Activated gamma-delta T cell treated with anti-CD3 and anti-CD28 coated beads, Interleukin-2, amount 50 U/mL, for 16 hours (primary cell): Measurements from ENCODE around the gene NPW.

Source experiments
- DNase-seq: peaks from one replicate; pipeline ENCODE4 v3.0.0-alpha.2; 2020; ENCODE audit warnings: low read depth

NPW gene

DNA sequence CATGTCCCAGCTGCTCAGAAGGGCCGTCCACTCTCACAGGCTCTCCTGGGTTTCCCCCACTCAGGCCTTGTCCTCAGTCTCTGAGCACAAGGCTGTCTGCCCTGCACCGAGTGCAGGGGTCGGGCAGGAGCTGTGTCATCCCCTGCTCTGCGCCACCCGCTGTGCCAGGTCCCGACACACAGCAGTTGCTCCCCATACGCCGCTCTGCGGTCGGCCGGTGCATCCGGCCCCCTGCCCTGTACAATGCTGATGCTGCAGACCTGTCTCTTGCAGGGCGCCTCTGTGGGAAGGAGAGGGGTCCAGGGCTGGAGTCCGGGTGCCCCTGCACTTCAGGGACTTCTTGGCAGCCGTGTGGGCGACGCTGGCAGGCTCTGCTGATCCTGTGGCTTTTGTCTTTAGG is 34.3 kb downstream of the NPW start:
- DNase-seq: no peak

GRCh38 chr16:2054543-2055245 is 35.1 kb downstream of the NPW start:
- no peak for DNase-seq

- no peak for DNase-seq
Measured at GRCh38 chr16:2056077-2056476, 36.5 kb downstream of the NPW start.

DNA sequence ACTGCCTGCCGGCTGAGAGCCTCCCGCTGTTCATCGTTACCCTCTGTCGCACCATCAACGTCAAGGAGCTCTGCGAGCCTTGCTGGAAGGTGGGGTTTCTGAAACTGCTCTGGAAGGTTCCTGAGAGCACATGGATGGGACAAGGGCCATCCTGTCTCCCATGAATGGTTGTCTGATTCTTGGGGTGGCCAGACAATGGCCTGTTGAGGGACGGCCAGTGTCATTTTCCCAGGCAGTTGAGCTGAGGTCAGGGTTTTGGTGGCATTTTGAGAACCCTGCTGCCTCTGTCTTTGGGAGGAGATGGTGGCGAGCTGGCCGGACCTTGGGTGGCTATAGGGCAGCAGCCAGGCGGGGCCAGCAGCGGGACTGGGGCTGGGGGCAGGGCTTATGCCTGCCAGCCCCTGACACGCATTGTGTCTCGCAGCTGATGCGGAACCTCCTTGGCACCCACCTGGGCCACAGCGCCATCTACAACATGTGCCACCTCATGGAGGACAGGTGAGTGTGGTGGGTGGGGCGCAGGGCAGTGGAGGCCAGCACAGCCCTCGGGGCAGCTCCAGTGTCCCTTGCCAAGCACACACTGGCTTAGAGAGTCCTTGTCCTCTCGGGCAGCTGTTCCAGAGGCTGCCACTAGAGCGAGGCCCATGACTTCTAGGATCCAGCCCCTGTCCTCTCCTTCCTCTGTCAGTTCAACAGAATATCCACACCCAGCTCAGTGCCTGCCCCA is 37.3 kb downstream of the NPW start:
- DNase-seq: no peak

DNA sequence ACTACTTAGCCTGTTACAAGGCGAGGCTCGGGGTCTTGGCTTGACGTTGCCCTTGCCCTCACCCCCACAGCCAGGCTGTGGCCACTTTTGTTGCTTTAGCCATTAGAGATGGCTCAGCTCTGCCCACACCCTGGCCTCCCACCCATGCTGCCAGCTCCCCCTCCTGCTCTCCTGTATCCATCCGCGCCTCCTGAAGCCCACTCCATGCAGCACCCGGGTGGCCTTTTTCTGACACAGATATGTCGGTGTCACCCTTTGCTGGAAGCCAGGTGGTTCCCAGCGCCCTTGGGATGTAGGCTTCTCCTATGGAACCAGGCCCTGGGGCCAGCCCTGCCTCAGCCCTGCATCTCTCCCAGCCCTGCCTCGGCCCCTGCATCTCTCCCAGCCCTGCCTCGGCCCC is 37.9 kb downstream of the NPW start:
- no peak for DNase-seq

DNA sequence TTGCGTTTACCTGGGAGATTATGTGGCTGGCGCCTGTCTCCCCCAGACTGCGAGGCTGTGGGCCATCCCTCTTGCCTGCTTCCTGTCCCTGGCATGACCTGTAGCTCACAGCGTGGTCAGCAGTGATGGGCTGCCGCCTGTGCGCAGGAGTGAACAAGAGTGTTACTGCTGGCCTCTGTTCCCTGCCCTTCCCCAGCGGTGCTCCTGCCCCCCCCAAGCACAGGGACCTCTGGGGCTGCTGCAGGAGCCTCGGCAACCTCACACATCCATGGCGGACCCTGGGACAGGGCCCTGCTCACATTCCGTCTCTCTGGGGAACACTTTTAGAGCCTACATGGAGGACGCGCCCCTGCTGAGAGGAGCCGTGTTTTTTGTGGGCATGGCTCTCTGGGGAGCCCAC is 38.8 kb downstream of the NPW start:
- no peak for DNase-seq

- DNase-seq: no peak
Measured at GRCh38 chr16:2058872-2059271, 39.3 kb downstream of the NPW start.

DNA sequence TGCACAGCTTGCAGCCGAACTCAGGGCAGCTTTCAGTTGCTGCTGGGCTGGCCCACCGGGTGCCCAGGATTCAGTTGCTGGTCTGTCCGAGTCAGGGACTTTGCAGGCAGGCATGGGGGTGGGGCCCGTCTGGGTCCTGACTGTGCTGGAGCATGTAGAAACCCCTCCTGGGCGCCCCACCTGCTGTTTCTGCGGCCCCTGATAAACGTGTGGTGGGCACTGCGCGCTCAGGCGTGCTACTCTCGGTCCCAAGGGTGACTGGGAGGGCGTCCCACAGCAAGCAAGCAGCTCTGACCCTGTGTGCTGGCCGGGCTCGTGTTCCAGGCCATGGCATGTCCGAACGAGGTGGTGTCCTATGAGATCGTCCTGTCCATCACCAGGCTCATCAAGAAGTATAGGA is 40.8 kb downstream of the NPW start:
- no peak for DNase-seq

DNA sequence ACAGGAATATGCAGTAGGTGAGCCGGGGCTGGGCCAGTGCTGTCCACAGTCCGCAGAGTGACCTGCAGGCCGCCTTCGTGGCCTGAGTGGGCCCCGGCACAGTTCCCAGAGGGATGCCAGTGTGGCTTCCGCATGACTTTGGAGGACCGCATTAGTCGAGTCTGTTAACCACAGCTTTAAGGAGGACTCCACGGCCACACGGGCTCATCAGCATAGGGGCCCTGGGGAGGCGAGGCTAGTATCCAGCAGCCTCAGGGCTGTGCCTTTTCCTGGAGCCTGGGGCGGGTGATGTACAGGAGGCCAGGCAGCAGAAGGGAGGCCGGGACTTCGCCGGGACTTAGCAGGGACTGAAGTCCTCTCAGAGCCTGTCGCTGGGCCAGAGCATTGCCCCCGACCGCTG is 41.4 kb downstream of the NPW start:
- no peak for DNase-seq

DNA sequence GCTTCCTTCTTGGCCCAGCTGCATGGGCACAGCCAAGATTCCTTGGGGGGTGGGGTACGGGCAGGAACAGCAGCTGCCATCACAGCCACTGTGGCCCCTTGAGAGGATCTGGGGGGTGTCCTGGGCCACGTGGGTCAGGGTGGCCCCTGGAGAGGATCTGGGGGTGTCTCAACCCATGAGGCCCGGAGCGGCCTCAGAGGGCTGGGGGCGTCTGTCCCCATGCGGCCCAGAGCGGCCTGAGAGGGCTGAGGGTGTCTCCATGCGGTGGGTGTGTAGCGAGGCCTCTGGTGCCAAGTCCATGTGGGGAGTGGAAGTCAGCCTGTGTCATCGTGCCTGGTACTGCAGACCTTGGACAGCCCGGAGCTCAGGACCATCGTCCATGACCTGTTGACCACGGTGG is 41.9 kb downstream of the NPW start:
- DNase-seq: no peak

GRCh38 chr16:2062801-2063200 is 43.2 kb downstream of the NPW start:
- DNase-seq: no peak

- DNase-seq: no peak
Measured at GRCh38 chr16:2063861-2064260, 44.3 kb downstream of the NPW start.

DNA sequence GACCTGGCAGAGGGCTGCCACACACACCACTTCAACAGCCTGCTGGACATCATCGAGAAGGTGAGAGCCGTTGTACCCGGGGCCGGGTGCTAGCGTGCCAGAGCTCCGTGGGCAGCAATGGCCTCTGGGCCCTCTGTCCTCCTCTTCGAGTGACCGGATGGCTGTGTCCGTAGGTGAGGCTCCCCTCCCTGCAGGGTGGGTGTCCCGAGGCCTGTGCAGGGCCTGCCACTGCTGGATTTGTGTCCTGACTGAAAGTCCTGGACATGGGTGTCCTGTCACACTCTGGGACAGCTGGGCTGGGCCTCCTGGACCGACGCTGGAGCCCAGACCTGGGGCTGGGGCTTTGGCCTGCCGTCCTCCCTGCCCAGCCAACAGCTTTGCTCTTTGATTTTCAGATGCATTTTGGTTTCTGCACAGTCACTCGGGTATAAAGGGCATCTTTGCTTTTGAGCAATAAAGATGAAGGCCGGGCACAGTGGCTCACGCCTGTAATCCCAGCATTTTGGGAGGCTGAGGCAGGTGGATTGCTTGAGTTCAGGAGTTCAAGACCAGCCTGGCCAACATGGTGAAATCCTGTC is 44.9 kb downstream of the NPW start:
- no peak for DNase-seq

GRCh38 chr16:2066139-2066538 is 46.6 kb downstream of the NPW start:
- no peak for DNase-seq
